HG03196 (cell line): ENCODE results near the gene ACBD6.

ENCODE experiments used
- ATAC-seq: cut with Tn5 transposase; IDR thresholded peaks from one replicate; pipeline ENCODE4 v1.9.1; 2021; ENCODE audit not compliant: unreplicated experiment

Gene ACBD6

DNA sequence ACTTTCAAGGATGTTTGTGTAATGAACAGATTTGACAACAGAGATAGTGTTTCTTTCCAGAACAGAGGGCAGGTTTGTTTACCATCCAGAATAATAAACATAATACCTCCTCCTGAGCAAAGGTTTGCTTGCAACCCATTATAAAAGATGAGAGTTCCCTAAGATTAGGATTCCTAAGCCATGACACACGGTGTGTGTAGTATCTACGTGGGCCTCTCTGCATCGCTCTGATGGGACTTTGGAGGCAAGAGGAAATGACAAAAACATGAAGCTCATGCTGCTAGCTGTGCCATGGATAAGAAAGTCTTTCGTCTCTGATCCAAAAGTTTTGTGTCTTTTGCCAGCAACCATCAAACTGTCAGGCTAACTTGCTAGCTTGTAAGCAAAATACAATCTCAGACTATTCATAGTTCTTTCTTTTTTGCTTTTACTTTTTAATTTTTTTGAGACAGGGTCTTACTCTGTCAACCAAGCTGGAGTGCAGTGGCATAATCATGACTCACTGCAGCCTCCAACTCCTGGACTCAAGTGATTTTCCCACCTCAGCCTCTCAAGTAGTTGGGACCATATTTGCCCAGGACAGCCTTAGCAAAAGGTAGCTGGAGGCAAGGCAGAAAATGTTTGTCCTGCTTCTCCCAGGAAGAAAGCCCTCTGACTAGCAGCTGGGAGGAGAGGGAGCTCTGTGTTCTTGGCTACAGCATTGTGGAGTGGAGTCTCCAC, 191.2 kb downstream of the ACBD6 start:
- ATAC-seq = no peak

DNA sequence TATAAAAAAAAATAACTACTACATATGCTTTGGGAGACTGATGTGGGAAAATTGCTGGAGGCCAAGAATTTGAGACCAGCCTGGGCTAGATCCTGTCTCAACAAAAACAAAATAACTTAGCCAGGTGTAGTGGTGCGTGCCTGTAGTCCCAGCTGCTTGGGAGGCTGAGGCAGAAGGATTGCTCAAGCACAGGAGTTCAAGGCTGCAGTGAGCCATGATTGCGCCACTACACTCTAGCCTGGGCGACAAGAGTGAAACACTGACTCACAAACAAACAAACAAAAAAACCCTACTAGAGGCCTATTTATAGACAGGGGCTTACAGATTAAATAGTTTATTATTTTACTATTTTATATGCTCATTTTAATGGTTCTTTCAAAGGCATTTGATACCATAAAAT, 192.3 kb downstream of the ACBD6 start:
- no peak for ATAC-seq

DNA sequence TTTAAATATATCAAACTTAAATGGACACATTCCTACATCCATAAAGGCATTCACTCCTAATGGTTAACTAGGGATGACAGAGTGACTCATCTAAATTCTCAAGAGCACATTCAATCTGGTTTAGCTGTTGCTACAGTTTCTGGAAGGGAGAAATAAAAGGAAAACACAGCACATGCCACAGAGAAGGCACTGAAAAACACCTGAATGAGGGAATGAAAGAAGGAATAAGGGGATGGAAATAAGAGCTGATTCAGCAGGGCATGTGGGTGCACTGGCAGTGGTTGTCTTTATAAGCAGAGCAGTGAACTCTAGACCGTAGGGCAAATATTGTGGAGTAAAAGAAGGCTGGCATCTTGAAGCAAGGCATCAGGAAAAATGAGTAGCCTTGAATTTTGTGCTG, 193.0 kb downstream of the ACBD6 start:
- no peak for ATAC-seq

DNA sequence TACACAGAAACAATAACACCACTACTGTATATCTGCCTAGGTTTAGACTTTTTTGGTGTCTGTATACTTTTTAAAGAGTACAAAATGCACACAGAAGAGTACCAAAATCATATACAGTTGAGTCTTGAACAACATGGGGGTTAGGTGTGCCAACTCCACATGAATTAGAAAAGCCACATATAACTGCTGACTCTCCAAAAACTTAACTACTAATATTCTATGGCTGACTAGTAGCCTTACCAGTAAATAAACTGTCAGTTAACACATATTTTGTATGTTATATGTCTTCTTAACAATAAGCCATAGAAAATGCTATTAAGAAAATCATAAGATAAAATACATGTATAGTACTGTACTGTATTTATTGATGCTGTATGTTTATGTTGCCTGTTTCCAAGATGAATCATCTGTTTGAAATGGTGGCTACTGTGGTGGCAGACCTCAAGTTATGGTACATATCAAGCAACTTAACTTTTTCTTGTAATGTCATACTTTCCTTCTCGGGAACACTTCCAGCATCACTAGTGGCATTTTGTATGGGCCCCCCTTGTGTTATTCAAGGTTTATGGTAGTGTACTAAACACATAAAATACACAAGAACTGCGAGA, 201.1 kb downstream of the ACBD6 start:
- ATAC-seq = no peak

DNA sequence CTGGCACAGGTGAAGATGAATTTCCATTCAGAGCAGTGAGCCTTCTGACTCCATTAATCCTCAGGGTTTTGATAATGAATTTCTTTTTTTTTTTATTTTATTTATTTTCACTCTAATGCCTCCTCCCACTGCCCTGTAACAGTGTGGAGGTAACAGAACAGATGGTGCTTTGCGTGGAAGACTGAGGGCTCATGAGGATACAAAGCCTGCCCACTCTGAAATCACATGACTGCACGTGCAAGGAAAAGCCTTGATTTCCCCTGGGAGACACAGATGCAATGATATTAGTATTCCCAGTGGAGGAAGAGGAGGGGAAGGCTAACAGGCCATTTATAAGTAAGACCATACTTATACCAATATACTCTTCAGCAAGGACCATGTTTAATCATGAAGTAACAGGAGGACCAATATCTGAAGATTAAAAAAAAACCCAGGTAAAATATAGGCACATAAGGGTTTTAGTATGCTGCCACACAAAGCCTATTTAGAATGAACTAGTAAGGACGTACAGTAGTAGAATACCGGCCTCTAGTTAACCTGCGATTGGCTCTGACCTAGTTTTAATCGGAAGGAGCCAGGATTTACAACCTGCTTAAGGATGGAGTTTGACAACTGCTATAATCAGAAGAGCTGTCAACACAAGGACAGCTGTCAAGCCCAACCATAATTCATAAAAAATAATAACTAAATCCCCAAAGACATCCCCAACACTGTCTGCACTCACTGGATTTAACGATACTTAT, 202.7 kb downstream of the ACBD6 start:
- ATAC-seq = no peak

DNA sequence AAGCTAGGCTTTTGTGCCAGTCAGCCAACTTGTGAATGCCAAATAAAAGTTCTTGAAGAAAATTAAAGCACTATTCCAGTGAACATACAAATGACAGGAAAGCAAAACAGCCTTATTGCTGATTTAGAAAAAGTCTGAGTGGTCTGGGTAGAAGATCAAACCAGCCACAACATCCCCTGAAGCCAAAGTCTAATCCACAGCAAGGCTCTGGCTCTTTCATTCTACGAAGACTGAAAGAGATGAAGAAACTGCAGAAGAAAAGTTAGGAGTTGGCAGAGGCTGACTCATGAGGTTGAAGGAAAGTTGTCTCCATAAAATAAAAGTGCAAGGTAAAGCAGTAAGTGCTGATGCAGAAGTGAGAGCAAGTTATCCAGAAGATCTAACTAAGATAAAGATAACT, 206.4 kb downstream of the ACBD6 start:
- no peak for ATAC-seq

DNA sequence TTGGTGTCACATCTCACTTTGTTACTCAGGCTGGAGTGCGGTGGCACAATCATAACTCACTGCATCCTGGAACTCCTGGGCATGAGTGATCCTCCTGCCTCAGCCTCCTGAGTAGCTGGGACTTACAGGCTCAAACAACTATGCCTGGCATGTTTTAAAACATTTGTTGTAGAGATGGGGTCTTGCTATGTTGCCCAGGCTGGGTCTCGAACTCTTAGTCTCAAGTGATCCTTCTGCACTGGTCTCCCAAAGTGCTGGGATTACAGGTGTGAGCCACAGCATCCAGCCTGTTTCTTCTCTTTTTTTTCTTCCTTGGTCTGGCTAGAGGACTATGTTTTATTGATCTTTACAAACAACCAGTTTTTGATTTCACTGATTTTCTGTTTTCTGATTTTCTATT, 207.7 kb downstream of the ACBD6 start:
- no peak for ATAC-seq

DNA sequence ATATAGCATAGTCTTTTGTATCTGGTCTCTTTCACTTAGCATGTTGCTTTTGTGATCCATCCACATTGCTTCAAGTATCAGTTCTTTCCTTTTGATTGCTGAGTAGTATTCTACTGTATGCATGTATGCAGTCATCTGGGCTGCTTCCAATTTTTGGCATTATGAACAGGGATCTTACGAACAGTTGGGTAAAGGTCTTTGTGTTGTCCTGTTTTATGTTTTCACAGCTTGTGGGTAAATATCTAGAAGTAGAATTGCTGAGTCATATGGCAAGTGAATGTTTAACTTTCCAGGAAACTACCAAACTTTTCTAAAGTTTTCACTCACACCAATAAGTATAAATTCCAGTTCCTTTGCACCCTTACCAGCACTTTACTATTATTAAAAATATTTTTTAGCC, 211.4 kb downstream of the ACBD6 start:
- ATAC-seq = no peak

DNA sequence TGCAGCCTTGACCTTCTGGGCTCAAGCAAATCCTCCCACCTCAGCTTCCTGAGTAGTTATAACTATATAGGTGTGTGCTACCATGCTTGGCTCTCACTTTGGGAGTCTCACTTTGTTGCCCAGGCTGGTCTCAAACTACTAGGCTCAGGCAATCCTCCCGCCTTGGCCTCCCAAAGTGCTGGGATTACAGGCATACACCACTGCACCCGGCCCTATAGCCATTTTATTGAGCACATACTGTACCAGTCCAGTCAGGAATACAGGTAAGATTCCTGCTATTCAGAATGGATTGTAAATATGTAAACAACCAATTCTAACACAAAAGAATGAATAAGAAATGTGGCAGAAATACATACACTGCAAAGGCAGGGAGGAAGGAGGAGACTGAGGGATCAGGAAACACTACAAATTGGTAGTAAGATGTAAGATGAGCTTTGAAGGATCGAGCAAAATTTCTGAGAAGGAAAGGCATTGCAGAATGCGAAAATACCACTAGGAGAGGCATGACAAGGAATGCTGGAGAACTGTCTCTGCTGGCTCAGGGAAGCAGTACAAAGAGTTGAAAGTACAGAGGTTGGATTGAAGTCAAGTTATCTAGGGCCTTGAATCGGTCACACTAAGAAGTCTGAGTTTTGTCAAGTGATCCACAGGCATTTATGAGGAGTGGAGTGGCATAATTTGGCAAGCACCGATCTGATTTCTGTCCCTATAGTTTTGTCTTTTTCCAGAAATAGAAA, 211.9 kb downstream of the ACBD6 start:
- ATAC-seq = no peak

DNA sequence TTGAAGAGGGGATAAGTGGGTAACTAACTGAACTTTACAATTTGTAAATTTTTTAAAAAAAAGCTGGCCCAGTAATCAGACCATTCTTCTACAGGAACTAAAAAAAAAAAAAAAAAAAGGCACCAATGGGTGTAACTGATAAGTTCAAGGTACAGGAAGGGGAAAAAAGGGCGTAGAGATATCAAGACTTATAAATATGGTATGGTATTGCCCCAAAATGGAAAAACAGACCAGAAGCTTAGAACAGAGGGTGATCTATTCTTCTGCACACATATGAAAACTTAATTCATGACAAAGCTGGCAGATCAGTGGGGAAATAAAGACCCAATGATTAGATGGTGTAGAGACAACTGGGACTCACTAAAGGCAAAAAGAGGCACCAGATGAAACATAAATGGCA, 213.4 kb downstream of the ACBD6 start:
- no peak for ATAC-seq

DNA sequence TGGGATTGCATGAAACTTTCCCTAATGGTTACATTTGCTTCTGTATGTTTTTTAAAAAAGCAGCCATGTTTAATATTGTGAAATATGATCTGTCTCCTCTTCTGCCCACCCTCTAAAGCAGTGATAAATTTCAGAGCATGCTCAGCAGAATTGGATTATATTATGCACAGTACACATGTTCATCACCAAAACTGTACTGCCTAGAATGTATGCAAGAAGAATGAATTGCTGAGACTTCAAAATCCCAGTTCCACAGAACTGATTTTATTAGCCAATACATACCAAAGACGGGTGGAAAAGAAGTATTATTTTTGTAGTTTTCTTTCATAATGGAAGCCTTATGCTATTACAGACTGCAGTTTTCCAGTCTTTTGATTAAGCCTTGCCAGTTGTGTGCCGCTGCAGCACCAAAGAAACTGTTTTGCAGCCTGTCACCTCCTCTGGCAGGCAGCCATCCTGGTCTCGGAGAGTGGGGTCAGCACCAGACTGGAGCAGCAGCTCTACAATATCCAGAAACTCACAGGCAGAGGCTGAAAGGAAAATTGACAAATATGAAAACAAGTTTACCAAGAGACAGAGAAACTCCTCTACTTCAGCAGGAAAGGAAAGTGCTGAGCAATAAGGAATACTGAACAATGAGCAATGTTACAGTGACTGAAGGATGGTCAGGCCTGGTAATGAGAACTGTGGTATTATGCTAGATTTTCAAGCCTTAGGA, 214.2 kb downstream of the ACBD6 start:
- no peak for ATAC-seq

DNA sequence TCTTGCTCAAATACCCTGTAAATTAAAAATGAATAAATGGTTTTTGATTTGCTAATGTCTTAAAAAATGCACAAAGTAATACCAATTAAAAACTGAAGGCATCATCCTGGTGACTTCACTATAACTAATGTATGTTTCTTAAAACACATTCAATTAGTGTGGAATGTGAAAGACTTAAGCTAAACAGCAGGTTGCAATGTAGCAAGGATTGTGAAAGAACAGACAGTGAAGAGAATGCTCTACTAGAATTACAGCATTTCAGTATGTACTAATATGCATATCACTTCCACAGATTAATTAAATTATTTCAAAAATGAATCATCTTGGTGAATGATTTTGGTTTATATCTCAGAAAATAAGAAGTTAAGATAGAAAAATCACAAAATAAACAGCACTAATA, 216.0 kb downstream of the ACBD6 start:
- no peak for ATAC-seq

DNA sequence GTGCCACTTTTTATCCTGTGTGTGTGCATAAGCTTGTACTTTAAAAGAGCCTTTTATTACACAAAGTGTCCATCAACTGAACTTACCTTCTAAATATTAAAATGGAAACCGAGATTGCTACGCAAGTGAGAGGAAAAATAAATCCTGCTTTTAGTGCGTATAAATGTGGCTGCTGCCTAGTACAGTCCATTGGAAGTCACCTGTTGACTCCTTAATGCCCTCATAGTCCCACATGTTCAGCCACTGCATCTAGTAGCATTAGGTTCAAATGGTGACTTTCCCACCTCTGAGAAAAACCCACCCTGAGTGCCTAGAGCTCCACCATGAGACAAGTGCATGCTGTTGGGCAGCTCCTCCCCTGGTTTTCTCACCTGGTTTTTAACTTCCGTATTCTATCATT, 219.3 kb downstream of the ACBD6 start:
- no peak for ATAC-seq

DNA sequence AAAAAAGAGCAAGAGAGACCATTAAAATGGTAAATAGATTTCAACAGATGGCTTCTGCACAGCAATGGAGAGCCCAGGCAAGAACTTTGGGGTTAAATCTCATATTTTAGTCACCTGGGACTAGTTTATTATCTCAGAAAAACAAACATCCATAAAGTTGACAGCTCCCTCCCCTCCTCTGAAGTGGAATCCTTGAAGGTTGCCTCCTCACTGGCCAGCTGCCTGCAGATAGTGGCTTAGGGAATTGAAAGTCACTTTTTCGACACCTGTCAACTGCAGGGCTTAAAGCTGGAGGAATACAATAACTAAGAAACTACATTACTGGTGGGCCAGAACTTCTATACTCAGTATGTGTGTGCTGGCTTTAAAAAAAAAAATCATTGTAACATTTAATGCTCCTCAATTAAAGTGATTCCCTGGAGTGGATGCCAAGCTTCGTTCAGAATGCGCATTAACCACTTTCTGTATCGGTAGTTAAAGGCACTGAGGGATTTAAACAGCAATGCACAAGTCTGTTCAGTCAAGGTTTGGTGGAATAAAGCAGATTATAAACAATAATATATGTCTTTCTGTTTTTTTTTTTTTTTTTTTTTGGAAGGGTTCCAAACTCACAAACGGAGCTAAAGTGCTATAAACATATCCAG, 219.9 kb downstream of the ACBD6 start:
- no peak for ATAC-seq

DNA sequence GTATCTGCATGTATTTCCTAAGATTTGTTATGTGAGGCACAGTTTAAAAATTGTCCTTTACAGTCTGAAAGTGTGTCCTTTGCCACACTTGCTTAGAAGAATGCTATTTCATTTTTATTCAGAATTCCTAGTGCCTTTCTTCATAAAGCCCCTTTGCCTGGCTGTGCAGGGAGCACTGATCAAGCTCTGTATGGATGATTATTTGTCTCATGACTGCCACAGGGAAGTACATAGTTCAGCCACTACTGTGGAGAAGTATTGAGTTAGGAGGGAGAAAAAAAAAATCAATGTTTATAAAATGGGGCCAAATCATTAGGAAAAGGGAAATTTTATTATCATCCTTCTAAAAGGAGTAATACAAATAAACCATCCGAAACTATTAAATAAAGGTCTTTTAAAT, 220.9 kb downstream of the ACBD6 start:
- ATAC-seq = no peak

DNA sequence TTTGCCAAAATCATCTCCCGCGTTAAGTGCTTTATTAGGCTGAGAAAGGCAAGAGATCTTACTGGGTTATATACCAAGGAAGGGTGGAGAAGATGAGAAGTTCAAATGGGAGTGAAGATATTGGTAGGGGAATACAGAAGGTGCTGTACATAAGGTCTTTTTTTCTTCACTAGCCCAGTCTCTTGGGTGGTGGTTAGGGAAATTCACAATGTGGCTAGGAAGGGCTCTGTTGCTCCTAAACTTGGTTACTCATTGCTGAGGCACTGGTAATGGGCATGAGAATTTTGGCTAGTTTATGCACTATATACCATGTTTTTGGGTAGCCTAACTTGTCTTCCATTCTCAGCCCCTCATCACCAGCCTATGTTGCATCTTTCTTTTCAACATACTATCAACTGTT, 221.8 kb downstream of the ACBD6 start:
- no peak for ATAC-seq

DNA sequence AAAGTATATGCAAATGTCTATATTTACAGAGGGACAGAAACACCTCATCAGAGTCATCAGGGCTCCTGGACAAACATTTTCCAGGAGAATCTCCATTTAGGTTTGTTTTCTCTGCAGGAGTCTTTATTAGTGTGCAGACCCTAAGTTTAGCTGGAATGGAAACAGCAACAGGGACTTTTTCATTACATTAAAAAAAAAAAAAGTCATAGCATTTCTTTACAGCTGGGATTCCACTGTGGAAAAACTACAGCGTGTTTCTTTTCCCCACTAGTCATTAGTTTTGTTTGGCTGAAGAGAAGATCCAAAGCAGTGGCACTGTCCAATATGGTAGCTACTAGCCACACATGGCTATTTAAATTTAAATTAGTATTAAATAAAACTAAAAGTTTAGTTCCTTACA, 222.7 kb downstream of the ACBD6 start:
- ATAC-seq = no peak

DNA sequence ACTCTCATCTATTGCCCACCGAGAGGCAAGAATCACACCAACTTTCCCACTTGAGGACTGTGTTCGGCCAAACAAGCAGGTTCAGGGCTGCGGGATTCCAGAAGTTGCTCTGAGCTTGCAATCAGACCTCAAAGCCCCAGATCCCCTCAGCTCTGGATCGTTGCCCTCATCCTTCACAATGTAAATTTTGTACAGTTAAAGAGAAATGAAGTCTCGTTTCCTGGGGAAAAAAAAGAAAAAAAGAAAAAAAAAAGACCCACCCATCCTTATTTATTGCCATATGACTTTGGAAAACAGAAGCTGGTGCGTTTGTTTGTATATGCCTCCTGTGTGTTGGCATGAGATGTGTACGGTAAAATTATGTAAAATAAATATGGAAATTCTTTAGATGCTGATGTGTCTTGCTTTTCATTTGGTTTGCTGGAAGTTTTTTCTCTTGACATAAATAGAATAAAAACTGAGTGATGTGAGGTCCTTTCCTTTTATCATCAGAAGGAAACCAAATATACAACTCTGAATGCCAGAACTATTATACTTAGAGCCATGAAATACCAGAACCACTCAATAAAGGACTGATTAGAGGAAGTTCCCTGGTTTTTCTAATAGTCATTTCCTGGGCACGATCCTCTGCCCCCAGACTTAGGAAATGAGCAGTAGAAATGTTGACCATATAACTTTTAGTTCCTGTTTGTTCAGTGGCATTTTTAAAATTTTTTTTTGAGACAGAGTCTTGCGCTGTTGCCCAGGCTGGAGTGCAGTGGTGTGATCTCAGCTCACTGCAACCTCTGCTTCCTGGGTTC, 223.6 kb downstream of the ACBD6 start:
- no peak for ATAC-seq

DNA sequence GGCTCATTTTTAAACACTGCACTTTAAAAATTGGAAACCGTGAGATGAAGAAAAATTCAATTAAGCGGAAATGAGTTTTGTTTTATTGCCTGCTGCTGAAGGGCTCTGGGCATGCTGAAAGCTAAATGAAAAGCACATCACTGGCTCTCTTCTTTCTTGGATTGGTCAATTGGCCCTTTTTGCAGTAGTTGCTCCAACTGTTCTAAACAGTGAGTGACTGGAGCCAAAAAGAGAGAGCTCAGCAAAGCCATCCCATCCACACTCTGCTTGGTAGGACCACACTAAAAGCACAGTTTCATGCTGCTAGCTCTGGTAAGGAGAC, 224.2 kb downstream of the ACBD6 start:
- no peak for ATAC-seq
